ENCODE measurements around the gene MRPL2. TPM values are rescaled to one million over a fixed set of nuclear protein-coding genes. Genes with fewer than 3 reads are reported as not detected.

The MRPL2 gene
- total and polyA plus RNA-seq, 11 donors = 54.0 to 142 (median 88.4) TPM

GRCh38 chr6:43054206-43054943 lies 4.9 kb downstream of the MRPL2 start:
- ATAC-seq (no peak), DNase-seq (no peak)
- H3K4me3 ChIP-seq = peak overlapping the region in 11 of 12 donors; percentile 59 to 87 (median 74)
- no peaks in the 10 kb centered on the region for H3K9me3 ChIP-seq
- no peaks in the 10 kb centered on the region for H3K27me3 ChIP-seq
- H3K4me1 ChIP-seq = peaks cover 0 to 35% (median 20%) of the 10 kb centered on the region in 12 donors
- TF ChIP-seq POLR2A (IDR thresholded peaks at IDR 0.05) (no peak), CTCF (IDR thresholded peaks at IDR 0.05) (no peak)
- WGBS, 4 donors = 60 to 68% (median 66%) methylated on average over 17 of the region's 17 CpGs
- intact Hi-C loops (cut with DNase I) = loop anchor here in 6 of 10 donors (5.0 to 10.0 kb wide), 4 partner anchors 37 to 152 kb away; no protein-coding TSS in a partner anchor
- H3K36me3 ChIP-seq = peaks cover 0 to 46% (median 40%) of the 10 kb centered on the region in 9 donors
- H3K27ac ChIP-seq = peak overlapping the region; percentile 81 to 97 (median 94)

DNA sequence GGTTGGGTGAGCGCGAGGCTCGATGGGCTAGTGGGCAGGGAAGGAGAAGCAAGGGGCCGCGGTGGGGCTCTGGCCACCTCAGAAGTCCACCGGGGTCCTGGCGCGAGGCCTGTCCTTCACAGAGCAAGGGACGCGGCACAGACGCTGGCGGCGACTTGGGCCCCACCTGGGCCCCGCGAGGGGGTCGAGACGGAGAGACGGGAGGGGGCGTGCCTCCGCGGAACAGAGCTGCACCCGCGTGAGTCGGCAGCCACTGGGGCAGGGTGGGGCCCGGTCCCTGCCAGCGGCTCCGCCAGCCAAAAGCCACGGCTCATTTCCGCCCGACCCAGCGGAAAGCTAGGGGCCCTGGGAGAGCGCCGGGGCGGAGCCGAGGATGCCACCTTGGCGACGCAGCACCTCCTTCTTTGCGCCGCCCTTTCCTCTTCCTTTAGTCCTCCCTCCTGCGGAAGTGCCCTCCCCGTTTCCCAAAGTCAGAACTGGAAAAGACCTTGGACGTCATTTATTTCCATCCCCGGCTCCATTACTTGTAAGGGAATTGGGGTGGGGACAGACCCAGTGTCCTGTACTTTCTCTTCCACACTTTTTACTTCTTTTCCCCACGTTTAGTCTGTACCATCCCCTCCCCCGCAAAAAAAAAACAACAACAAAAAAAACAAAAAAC lies 5.6 kb downstream of the MRPL2 start, which contains the start of gene CUL7:
Gene CUL7, minus strand, starts transcription at position 307 of the 661 bp plus-strand sequence. CDS start 1,063 bp downstream, outside the sequence.
- TF ChIP-seq POLR2A (IDR thresholded peaks at IDR 0.05) = peak in 1 of 2 donors; percentile 83
- TF ChIP-seq CTCF (IDR thresholded peaks at IDR 0.05) = peak in 3 of 12 donors; percentile 3 to 12 (median 7)
- peaks cover 0 to 34% (median 18%) of the 10 kb centered on the region in 12 donors for H3K4me1 ChIP-seq
- H3K36me3 ChIP-seq = peaks cover 0 to 53% (median 46%) of the 10 kb centered on the region in 9 donors
- H3K4me3 ChIP-seq = peak within 1 kb of the TSS; percentile 36 to 87 (median 74)
- DNase-seq = peak; percentile 93 to 96 (median 96)
- ATAC-seq = peak; percentile 92 to 97 (median 96)
- peak within 1 kb of the TSS; percentile 81 to 97 (median 94) for H3K27ac ChIP-seq
- H3K27me3 ChIP-seq = no peaks in the 10 kb centered on the region
- intact Hi-C loops (cut with DNase I) = loop anchor here in 6 of 10 donors (2.0 to 10.0 kb wide), 5 partner anchors 33 to 151 kb away; partner anchors contain the start of gene RRP36 (in 1 of the 6)
- H3K9me3 ChIP-seq = no peaks in the 10 kb centered on the region
- WGBS, 4 donors = 1 to 7% (median 2%) methylated on average over 14 to 45 of the region's 45 CpGs

DNA sequence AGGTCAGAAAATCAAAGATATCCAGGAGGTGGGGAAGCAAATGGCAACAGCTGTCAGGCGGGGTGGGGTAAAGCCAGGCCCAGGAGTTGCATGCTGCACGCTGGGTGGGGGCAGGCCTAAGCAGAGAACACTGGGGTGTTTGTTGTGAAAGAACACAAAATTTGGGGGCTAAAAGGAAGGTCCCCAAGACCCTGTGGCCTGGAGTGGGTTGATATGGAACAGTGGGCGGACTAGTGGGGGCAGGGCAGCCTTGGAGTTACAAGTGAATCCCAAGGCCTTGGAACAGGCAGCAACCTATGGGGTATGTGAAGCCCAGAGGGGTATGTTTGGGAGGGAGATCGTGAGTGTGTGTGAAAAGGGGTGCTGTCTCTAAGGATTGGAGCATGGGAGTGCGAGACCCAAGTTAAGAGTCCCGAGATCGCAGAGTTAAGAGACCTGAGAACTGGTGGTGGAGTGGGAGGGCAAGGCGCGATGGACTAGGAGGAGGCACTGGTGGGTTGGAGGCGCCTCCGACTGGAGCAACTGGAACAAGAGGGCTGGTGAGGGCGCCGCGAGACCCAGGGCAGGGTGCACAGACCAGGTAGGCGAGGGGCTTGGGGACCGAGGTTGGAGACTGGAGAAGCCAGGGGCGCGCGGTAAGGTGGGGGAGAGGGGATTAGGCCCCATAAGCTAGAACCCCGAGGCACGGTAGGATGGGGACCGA lies 6.2 kb downstream of the MRPL2 start:
- H3K36me3 ChIP-seq = peaks cover 0 to 58% (median 49%) of the 10 kb centered on the region in 9 donors
- ATAC-seq = peak; percentile 10 to 38 (median 26)
- TF ChIP-seq POLR2A (IDR thresholded peaks at IDR 0.05) (no peak), CTCF (IDR thresholded peaks at IDR 0.05) (no peak)
- H3K27me3 ChIP-seq = no peaks in the 10 kb centered on the region
- H3K4me3 ChIP-seq = peak overlapping the region; percentile 36 to 87 (median 74)
- H3K27ac ChIP-seq = peak overlapping the region; percentile 81 to 97 (median 94)
- peak in 3 of 5 donors; percentile 40 to 48 (median 41) for DNase-seq
- WGBS, 4 donors = 20 to 32% (median 30%) methylated on average over 22 of the region's 22 CpGs
- intact Hi-C loops (cut with DNase I) = loop anchor here in 6 of 10 donors (2.0 to 10.0 kb wide), 5 partner anchors 32 to 151 kb away; partner anchors contain the start of gene RRP36 (in 1 of the 6)
- no peaks in the 10 kb centered on the region for H3K9me3 ChIP-seq
- peaks cover 0 to 27% (median 12%) of the 10 kb centered on the region in 12 donors for H3K4me1 ChIP-seq

Measured in heart left ventricle (tissue), 16 donors.